ENCODE results near the gene SH3BP4.

The SH3BP4 gene, protein sequence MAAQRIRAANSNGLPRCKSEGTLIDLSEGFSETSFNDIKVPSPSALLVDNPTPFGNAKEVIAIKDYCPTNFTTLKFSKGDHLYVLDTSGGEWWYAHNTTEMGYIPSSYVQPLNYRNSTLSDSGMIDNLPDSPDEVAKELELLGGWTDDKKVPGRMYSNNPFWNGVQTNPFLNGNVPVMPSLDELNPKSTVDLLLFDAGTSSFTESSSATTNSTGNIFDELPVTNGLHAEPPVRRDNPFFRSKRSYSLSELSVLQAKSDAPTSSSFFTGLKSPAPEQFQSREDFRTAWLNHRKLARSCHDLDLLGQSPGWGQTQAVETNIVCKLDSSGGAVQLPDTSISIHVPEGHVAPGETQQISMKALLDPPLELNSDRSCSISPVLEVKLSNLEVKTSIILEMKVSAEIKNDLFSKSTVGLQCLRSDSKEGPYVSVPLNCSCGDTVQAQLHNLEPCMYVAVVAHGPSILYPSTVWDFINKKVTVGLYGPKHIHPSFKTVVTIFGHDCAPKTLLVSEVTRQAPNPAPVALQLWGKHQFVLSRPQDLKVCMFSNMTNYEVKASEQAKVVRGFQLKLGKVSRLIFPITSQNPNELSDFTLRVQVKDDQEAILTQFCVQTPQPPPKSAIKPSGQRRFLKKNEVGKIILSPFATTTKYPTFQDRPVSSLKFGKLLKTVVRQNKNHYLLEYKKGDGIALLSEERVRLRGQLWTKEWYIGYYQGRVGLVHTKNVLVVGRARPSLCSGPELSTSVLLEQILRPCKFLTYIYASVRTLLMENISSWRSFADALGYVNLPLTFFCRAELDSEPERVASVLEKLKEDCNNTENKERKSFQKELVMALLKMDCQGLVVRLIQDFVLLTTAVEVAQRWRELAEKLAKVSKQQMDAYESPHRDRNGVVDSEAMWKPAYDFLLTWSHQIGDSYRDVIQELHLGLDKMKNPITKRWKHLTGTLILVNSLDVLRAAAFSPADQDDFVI

DNA sequence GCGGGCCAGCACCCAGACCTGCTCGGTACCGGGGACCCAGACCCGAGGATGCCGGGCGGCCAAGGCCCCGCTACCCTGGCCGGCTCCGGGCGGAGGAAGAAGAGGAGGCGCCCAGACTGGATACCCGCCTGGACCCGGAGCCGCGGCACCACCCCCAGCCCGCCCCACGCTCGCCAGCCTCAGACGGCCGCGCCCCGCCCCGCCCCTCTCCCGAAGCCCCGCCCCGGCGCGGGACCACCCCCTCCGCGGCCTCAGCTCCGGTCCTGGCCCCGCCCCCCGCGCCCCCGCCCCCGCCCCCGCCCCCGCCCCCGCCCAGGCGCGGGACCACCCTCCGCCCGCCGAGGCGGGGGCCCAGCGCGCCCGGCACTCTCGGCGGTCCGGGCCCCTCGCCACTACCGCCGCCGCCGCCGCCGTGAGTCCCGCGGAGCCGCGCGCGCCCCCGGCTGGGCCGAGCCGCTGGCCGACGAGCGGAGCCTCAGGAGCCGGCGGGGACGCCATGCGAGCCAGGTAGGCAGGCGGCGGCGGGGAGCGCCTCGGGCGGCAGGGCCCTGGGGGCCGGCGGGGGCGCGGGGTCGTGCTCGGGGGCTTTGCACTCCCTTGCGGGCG is at the start of gene SH3BP4:
Gene SH3BP4 (plus strand): TSS at position 354 of the 606 bp plus-strand sequence. CDS start 82,986 bp downstream, outside the sequence.
- peak; percentile 43 to 50 for DNase-seq

- DNase-seq = no peak
Measured at GRCh38 chr2:234904785-234905184, 47.0 kb upstream of the SH3BP4 start.

GRCh38 chr2:234905547-234906265 is 46.1 kb upstream of the SH3BP4 start:
- no peak for DNase-seq

DNA sequence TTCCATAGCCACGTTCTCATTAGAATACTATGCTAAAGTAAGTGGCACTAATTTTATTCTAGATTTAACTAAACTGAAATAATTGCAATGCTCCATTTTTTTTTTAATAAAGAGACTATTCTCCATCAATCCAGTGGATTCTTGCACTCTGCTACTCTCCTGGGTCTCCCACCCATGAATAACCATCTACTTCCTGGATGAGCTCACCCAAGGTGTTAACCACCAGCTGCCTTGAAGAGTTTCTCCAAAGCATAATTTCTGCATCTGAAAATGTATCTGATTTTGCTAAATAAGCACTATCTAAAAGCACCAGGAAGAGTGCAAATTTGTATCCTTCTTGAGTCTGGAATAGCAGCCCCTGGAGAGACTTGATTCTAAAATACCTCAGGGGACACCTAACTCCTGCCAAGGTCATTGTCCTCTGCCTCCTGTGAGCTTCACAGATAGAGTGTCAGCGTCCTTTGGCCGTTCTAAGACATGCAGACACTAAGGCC is 41.6 kb upstream of the SH3BP4 start:
- DNase-seq = no peak

- no peak for DNase-seq
Measured at GRCh38 chr2:234911271-234911670, 40.5 kb upstream of the SH3BP4 start.

- no peak for DNase-seq
Measured at GRCh38 chr2:234912437-234912836, 39.4 kb upstream of the SH3BP4 start.

- DNase-seq = no peak
Measured at GRCh38 chr2:234913208-234913626, 38.6 kb upstream of the SH3BP4 start.

- DNase-seq = no peak
Measured at GRCh38 chr2:234914371-234915154, 37.3 kb upstream of the SH3BP4 start.

- DNase-seq = no peak
Measured at GRCh38 chr2:234916674-234917073, 35.1 kb upstream of the SH3BP4 start.

DNA sequence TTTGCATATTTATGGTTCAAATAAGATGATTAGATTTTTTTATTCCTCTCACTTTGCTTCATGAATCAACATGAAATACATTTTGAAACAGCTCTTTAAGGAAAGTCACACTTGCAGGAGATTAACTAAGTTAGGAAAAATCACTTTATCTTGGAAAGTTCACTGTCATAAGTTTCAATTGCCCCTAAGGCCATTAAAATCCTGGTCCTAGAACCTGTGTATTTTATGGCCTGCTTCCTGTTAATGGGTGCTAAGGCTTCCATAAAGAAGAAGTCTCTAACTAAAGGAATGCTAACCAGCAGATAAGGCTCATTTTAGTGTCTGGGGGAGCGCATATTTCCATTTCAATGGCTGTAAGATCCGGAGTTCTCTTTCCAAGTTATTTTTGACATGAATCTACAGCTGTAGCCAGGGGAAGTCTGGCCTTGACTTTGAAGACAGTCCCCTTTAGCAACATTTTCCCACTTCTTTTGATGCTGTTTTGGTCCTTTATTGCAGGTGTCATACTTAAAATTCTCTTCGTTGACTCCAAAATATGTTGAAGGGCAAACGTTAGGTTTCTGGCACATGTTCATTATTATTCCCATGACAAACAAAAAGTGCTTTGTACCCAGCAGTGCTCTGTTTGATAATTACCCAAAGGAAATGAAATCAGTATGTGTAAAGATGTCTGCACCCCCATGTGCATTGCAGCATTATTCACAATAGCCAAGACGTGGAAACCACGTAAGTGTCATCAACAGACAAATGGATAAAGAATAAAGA is 34.4 kb upstream of the SH3BP4 start:
- DNase-seq = no peak

GRCh38 chr2:234919711-234920110 is 32.1 kb upstream of the SH3BP4 start:
- no peak for DNase-seq

GRCh38 chr2:234920836-234921235 is 31.0 kb upstream of the SH3BP4 start:
- no peak for DNase-seq

DNA sequence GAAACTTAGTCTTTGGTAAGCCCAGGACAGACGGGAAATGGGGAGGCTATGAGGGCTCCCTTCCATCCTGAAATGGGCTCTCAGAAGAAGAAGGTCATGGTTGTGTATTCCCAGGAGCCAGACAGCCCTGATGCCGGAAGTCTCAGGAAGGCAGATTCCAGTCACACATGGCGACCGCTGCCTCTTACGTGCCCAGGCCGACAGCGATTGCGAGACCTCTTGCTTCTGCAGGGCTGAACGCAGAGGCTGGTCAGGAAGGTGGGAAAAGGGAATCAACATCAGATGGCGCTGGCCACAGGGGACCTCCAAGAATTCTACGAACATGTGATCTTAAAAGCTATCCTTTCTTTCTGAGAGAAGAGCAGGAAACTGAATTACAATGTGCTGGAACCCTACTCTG is 22.8 kb upstream of the SH3BP4 start:
- no peak for DNase-seq

DNA sequence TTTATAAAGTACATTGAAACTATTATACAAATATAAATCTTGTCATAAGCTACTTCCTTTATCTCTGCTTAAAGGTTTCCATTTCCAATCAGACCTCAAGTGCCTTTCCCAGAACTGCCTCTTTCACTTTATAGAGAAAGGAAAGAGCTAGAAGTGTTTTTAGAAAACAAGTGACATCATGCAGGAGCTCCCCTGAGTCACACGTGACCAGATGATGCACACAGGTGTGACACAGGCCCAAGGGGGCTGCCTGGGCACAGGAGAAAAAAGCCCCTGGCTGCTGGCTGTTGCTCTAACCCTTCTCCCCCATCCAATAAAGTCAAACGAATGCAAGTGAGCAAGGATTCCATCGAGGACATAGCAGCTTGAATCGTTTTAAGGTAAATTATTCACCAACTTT is 21.4 kb upstream of the SH3BP4 start:
- DNase-seq = no peak

- DNase-seq = no peak
Measured at GRCh38 chr2:234931371-234931770, 20.4 kb upstream of the SH3BP4 start.

DNA sequence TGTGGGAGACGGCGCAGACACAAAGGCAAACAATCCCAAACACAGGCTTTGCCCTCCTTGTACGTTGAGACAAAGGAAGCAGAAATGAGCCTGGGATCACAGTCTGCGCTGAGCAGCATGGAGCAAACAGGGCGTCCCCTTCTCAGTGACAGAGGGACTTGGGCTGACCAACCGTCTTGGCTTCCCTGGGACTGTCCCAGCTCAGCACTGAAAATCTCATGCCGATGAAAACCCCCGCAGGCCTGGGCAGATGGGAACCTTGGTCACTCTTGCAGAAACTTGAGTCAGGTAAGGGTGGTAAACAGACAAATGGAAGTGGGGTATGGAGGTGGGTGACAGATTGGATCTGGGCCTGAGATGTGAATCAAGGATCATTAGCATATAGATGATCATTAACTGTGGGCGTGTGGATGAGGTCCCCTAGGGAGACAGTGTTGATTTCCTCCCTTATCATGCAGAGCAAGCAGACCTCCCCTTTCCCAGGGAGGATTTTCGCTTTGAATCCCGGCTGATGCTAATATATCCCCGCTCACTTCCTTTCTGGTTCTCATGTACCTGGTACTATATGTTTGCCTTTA is 19.1 kb upstream of the SH3BP4 start:
- DNase-seq = no peak

DNA sequence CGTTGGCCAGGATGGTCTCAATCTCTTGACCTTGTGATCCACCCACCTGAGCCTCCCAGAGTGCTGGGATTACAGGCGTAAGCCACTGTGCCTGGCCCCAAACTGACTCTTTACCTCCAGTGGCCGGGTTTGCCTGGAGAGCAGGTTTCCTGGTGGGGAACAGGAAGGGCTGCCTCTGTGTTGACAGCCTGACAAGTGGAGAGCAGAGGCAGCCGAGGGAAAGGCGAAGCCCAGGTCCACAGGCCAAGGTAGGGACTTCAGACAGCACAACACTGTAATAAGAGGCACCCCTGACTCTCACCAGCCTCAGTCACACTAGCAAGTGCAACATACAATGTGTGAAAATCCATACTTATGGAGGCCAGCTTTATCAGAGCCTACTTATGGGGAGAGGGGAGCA is 16.5 kb upstream of the SH3BP4 start:
- DNase-seq = no peak

DNA sequence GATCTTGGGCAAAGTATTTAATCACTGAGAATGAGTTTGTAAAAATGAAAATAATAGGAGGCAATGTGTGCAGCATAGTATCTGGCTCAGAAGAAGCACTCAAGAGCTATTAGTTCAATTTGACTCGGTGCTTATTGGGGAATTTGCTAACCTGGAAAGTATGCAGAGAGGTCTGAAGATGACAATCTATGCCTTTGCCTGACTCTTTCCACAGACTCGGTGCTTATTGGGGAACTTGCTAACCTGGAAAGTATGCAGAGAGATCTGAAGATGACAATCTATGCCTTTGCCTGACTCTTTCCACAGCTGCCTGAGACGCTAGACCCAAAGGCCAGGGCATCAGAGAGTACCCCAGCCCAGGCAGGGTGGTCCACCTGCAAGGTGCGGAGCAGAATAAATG is 12.2 kb upstream of the SH3BP4 start:
- no peak for DNase-seq

GRCh38 chr2:234939996-234940395 is 11.8 kb upstream of the SH3BP4 start:
- no peak for DNase-seq

DNA sequence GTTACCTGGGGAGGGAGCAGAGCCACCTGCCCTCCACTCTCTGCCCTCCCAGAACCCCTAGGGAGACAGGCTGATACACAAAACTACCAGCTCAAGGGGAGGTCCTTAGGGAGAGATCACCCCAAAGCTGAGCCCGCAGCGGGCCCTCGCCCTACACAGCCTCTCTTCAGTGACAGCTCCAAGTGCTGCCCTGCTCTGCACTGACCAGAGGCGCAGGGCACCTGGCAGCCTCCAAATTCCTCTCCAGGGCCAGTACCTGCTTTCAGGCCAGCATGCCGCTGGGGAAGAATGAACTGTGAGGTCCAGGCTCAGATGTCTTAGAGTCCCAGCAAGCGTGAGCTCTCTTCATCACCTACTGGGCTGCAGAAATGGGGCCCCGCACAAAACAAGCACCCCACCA is 11.3 kb upstream of the SH3BP4 start:
- no peak for DNase-seq
